Stimulated activated CD4-positive, alpha-beta T cell treated with anti-CD3 and anti-CD28 coated beads, Interleukin-15, amount 100 ng/mL, for 24 hours (primary cell): ENCODE results near the gene KRTAP21-2.
"Not testable (repeated sequence)": the region's sequence is repeated elsewhere in the genome, so short reads cannot be mapped to it uniquely, and the experiment has no call there.

Experiments used
- DNase-seq: peaks from one replicate; pipeline ENCODE4 v3.0.0-alpha.2; 2020

Gene KRTAP21-2

GRCh38 chr21:30747159-30747558, at the start of gene KRTAP21-2:
Gene KRTAP21-2, minus strand, starts transcription at chr21:30747259. Its CDS starts 57 bp downstream, at chr21:30747202.
- no peak for DNase-seq

- DNase-seq: no peak
Measured at GRCh38 chr21:30793581-30794314, 46.7 kb upstream of the KRTAP21-2 start.

GRCh38 chr21:30779249-30779648, 32.2 kb upstream of the KRTAP21-2 start:
- no peak for DNase-seq

- DNase-seq: no peak
Measured at GRCh38 chr21:30769724-30770431, 22.8 kb upstream of the KRTAP21-2 start.

DNA sequence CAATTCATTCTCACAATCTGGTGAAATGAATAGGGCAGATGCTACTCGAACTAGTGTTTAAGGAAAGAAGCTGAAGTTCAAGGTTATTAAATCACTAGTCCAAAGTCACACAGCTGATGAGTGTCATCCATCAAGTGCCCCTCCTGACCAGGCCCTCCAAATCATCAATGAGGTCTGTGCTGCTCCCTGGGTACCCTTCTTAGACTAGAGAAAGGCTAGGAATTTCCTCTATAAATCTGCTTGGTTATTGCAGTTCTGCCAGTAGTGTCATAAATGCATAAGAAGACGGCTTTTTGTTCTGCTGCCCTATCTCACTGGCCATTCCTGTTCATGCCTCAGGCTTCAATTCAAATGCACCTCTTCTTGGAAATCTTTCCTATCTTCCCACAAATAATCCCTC, 13.7 kb upstream of the KRTAP21-2 start:
- DNase-seq: no peak

- DNase-seq: no peak
Measured at GRCh38 chr21:30758306-30758705, 11.2 kb upstream of the KRTAP21-2 start.

GRCh38 chr21:30755328-30755727, 8.3 kb upstream of the KRTAP21-2 start, which contains the start of gene KRTAP21-1:
Gene KRTAP21-1, minus strand, starts transcription at chr21:30755428. Its CDS starts 50 bp downstream, at chr21:30755378.
- DNase-seq: not testable (repeated sequence)

DNA sequence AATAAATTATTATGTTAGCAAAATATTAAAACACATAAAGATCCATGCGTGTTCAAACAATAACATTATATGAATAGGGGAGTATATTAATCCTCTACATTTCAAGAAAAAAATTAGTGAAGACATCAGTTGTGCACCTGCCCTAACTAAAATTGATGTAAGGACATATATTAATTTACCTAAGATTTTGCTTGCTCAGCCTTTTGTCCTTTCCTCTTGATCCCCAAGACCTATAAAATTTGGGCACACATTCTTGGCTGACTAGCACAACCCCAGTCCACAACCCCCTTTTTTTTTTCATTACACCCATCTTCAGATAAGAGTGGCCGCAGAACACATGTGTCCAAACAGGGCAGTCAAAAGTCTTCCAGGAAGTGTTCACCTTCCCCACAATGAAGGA, 6.6 kb downstream of the KRTAP21-2 start:
- DNase-seq: no peak

DNA sequence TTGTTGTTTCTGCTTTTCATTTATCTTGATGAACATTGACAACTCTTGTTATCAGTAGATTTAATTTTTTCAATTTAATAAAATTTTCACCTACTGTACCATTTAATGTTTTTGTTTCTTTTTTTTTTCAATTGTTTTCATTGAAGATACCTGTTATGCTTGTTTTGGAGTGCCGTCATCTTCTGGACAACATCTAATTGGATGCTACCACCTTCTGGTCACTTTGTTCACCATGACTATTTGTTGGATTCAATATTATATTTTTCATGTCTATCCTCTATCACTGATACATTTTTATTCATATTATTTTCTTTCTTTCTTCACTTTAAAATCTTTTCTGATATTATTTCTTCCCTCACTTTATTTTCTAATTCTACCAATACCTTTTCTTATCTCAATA, 14.0 kb downstream of the KRTAP21-2 start:
- no peak for DNase-seq

- DNase-seq: no peak
Measured at GRCh38 chr21:30726726-30727125, 20.3 kb downstream of the KRTAP21-2 start.

DNA sequence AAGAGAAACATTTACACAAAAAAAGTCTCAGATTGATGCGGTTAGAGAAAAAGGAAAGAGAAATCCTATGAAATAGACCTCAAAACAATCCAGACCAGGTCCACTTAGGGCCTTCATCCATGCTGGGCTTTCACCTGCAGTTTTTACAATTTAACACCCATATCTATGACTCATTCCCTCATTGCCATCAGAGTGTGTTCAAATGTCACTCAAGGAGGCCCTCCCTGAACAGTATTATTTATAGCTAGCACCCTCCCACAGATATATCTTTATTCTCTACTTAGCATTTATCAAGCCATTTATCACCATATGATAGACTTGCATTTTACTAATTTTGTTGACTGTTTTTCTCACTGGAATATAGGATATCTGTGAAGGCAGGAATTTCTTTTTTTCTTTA, 27.7 kb downstream of the KRTAP21-2 start:
- no peak for DNase-seq

DNA sequence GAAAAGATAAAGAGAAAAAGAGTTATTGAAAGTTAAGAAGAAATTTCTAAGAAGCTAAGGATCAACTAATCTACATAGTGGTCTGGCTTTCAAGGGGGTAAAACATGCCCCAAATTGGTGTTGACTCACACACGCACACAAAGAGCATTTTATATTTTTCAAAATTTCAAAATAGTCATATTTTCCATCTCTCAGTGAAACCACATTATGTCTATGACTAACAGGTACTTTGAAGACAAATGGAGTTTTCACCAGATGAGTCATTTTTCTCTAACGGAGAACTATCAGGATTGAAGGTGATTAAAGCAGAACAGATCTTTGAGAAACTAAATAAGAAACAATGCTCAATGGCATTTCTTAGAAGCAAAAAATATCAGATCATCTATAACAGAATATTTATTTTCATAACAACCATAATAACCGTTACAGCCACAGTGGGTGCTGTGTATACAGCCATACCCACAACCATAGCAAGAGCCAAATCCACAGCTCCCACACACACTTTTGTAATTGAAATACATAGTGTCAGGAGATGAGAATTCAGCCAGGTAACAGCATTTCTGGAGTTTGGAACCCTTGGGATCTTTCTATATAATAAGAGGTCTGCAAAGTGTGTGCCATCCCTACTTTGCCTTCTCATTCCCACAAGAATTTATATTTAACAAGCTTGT, 28.7 kb downstream of the KRTAP21-2 start, which contains the start of gene KRTAP21-3:
TSS of gene KRTAP21-3 (minus strand) at position 539 of the 671 bp plus-strand sequence. CDS start at position 521, 18 bp downstream.
- peak; percentile 31 for DNase-seq

DNA sequence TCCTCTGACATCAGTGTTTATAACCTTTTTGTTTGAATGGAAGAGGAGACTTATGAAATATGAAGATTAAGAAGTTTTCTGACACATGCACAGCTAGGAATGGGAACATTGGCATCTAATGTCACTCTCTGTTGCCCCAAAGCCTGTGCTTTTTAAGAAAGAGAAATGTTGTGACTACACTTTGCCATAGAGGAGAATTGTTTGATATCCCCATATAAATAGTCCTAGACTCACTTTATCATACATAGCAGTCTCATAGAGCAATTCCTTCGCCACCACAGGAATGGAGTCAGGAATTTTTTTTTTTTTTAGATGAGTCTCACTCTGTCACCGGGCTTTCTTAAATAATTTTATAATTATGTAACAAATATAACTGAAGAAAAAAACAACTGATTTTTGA, 30.0 kb downstream of the KRTAP21-2 start:
- no peak for DNase-seq

GRCh38 chr21:30714946-30715345, 32.1 kb downstream of the KRTAP21-2 start:
- no peak for DNase-seq

DNA sequence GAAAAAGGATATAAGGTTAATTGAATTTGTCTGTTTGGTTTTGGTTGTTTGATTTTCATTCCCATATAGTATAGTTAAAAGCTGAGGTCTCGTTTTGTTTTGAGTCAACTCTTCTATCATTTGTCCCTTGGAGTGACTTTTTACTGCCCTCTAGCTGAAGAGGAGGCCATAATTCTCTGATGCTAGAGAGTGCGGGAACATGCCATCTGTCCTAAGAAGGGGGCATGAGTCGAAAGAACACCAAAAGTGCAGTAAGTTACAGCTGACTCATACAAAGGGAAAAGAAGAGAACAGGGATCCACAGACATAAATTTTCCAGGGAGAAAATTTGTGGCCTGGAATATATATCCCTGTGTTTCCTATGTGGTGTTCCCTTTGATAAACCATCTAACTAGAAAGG, 32.6 kb downstream of the KRTAP21-2 start:
- DNase-seq: no peak

DNA sequence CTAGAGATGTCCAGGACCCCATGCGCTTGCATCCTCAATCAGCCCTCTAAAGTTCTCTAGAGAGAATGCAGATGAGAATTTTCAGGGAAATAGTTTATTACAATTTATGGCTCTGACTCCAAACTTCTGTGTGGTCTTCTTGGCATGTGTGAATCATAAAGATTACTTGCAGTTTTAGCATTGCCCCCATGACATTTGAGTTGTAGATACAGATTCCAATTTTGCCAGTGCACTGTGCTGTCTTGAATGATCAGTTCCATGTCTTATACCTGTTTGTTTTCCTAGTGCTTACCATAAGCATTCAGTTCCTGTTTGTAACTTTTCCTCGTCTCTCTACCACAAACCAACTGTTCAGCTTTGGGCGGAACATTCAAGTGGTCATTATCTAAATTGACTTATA, 33.3 kb downstream of the KRTAP21-2 start:
- DNase-seq: no peak

- DNase-seq: peak; percentile 36
Measured at GRCh38 chr21:30710499-30710898, 36.6 kb downstream of the KRTAP21-2 start.

DNA sequence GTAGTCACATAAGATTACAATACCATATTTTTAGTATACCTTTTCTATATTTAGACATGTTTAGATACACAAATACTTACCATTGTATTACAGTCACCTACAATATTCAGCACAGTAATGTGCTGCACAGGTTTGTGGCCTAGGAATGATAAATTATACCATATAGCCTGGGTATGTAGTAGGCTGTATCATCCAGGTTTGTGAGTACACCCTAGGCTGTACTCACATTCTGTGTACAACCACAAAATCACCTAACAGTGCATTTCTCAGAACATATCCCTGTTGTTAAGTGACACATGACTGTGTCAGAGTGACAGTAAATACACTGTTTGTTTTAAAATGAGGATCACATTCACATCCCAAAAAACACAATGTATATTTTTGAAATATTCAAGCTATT, 39.6 kb downstream of the KRTAP21-2 start:
- no peak for DNase-seq
